GM12872 (cell line): ENCODE results near the gene MACROD1.

Experiments
- CTCF ChIP-seq: IDR thresholded peaks from 3 replicates; pipeline ENCODE4 v1.5.1; 2011; ENCODE audit warnings: low read depth, mild to moderate bottlenecking, low read length, moderate library complexity; ENCODE audit not compliant: insufficient read depth

Gene MACROD1

DNA sequence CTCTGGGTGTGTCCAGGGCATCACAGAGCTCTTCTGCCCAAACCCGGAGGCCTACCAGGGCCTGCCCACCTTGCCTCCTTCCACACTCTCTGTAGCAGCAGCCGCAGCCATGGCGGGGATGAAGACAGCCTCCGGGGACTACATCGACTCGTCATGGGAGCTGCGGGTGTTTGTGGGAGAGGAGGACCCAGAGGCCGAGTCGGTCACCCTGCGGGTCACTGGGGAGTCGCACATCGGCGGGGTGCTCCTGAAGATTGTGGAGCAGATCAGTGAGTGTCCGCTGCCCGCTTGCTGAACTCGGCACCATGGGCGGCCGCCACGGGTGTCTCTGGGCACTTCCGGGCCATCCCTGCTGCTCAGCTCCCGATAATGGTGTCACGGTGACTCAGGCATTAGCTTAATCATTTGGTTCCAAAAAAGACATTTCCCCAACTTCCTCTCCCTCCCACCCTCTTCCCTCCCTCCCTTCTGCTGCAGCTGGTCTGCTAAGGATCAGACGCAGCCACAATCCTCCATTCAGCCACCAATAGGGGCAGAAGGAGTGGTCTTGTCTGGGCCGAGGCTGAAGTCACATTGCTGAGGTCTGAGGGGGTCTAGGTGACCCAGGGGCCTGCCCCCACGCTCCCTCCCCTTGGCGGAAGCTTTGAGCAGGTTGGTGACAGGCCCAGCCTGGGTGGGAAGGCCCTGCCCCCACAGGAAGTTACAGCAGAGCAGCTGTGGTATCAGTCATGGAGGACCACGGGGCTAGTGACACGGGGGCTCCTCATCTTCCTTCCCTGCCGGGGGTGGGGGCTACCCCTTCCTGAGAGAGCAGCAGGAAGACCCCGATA is 41.6 kb upstream of the MACROD1 start:
- TF ChIP-seq CTCF = no peak

GRCh38 chr11:64206457-64207255 is 40.7 kb upstream of the MACROD1 start, which contains the start of gene FERMT3:
Gene FERMT3, plus strand, starts transcription at chr11:64206721. Its CDS starts 644 bp downstream, at chr11:64207365.
- no peak for TF ChIP-seq CTCF

GRCh38 chr11:64204464-64204989 is 38.6 kb upstream of the MACROD1 start:
- TF ChIP-seq CTCF = peak; percentile 78

GRCh38 chr11:64204080-64204440 is 38.1 kb upstream of the MACROD1 start:
- TF ChIP-seq CTCF = no peak

DNA sequence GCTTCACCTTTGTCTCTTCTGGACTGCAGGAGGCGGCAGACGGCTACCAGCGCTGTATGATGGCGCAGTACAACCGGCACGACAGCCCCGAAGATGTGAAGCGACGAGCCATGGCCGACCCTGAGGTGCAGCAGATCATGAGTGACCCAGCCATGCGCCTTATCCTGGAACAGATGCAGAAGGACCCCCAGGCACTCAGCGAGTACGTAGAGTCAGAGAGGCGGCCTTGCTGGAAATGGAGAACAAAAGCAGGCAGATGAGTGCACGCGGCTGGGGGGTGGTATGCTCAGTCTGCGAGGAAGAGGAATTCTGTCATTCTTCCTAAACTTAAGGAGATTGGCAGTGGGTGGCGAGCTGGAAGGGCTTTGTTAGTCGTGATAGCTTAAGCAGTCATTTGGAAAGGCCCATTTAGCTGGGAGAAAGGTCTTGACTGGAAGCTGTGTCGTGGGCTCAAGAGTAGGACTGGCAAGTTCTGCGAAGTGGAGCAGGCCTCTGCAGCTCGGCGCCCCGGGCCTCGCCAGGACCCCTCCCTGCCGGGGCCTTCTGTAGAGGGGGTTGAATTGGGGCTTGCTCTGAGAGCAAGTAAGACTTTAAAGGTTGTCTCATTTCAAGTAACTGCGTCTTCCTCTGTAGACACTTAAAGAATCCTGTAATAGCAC is 37.6 kb upstream of the MACROD1 start:
- no peak for TF ChIP-seq CTCF

DNA sequence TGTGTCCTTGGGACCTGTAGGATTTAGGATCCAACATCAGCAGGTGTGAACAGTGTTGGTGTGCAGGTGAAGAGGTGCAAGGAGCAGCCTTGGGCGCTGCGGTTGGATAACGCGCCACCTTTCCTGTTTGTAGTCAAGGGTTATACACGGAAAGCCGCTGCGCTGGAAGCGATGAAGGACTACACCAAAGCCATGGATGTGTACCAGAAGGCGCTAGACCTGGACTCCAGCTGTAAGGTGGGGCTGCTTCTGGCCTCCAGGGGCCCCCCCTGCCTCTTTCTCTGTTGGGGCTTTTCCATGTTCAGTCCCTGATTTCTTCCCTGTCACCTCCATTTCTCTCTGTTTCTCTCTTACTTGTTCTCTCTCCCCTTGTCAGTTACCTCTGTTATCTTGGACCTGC is 37.1 kb upstream of the MACROD1 start:
- TF ChIP-seq CTCF = no peak

DNA sequence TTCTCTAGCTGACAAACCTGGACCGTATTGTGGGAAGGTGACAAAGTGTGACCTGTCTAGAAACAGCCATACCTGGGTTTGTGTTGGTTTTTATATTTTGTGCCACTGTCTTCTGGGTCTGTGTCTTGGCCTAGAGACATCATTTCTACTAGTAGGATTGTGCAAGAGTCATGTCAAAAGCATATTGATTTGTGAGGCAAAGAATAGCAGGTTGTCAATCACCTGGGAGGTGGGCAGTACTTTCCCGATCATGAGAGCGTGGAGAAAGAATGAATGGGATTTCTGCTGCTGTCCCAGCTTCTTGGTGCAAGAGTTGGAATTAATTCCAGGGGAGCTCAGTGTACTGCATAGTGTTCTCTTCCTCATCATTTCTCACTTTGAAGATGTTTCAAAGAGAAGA is 35.6 kb upstream of the MACROD1 start:
- TF ChIP-seq CTCF = no peak
